Lower lobe of right lung (tissue), 2 donors: ENCODE data around the gene ZNF586. TPM values are rescaled to one million over a fixed set of nuclear protein-coding genes. Genes with fewer than 3 reads are reported as not detected.
A peak's percentile ranks its signal among the peaks of the same experiment; 100 is the strongest.
"Not testable (repeated sequence)": the region's sequence is repeated elsewhere in the genome, so short reads cannot be mapped to it uniquely, and the experiment has no call there.

Experiments
- ATAC-seq, 2 donors: fragments of 200-7000 bp; cut with Tn5 transposase; one replicate each; pipeline ENCODE4 v1.9.1; 2020 to 2022; ENCODE audit warnings: mild to moderate bottlenecking in 2 of 2, moderate library complexity in 2 of 2
- DNase-seq: peaks from one replicate; pipeline ENCODE4 v3.0.0-alpha.2; 2020
- H3K27ac ChIP-seq: fragments of 200-600 bp; one replicate; pipeline ENCODE4 v1.8.0; 2022
- H3K27me3 ChIP-seq: fragments of 200-600 bp; one replicate; pipeline ENCODE4 v1.8.0; 2022; ENCODE audit warnings: low read depth
- H3K36me3 ChIP-seq: fragments of 200-600 bp; one replicate; pipeline ENCODE4 v1.8.0; 2022; ENCODE audit warnings: mild to moderate bottlenecking
- H3K4me1 ChIP-seq: fragments of 200-600 bp; one replicate; pipeline ENCODE4 v1.8.0; 2022
- H3K4me3 ChIP-seq: fragments of 200-600 bp; one replicate; pipeline ENCODE4 v1.8.0; 2022; ENCODE audit warnings: mild to moderate bottlenecking
- H3K9me3 ChIP-seq: fragments of 200-600 bp; one replicate; pipeline ENCODE4 v1.8.0; 2022
- intact Hi-C: fragments of 100-400 bp; cut with DNase I; formaldehyde crosslinking; loops from one replicate; pipeline ENCODE4 v1.11.0; 2022
- long read RNA-seq: library from polyadenylated mRNA; unstranded; transcript quantifications from one replicate; pipeline ENCODE4 v2.0.0, GENCODE V29; 2021
- total RNA-seq: library from RNA; stranded (reverse); fragmentation: NEBNext Ultra II Directional; extraction: Animal tissue kit (Norgen Biotek cat#: 25700); gene quantifications from one replicate; pipeline ENCODE4 v1.2.1, GENCODE V29; 2021
- TF ChIP-seq, protein P1 (sequence below): fragments of 200-600 bp; IDR thresholded peaks from one replicate; pipeline ENCODE4 v1.8.0; 2022; ENCODE audit warnings: antibody characterized with exemption, mild to moderate bottlenecking
- donor health status: DM: no; HTN: yes; CAD: no; lungs with severe emphysema.

The ZNF586 gene
- 21.8 TPM for total RNA-seq
- long read RNA-seq, transcript ZNF586-203 (3 exons, 2,163 nt), result major isoform, 7 of 30 reads
- long read RNA-seq, partial matches to known transcripts, result 0 of 30 reads
- long read RNA-seq, other reads (novel, unspliced or antisense), result 22 of 30 reads

DNA sequence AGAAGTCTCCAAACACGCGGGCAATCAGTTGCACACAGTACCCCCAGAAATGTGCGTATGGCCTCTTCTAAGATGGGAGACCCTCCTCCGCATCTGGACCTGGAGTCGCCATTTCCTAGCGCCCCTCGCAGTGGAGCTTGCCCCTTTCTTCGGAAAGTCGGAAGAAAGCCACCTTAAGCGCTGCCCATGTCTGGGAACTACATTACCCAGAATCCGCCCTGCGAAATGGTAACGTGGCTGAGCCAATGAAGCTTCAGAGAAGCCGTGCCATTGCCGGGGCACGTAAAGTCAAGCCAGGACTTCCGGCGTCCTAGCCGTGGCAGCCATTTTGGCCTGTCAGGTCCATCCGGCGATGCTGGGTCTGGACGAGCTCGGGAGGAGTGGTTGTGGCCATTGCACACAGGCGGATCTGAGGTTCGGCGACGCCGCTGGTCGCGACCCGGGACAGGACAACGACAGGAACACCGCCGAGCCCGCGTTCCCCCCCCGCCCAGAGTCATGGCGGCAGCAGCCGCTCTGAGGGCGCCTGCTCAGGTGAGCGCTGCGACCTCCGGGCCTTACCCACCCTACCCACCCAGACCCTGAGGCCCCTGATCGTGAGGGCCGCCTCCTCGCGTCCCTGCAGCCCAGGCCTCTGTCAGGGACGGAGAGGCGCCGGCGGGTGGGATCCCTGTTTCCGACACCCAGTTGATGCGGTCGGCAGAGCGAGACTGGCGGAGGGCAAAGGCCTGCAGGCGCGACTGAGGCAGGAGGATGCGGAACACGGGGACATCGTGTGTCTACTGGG, at the start of gene ZNF586:
Gene ZNF586, plus strand, starts transcription at position 332 of the 787 bp plus-strand sequence. Its CDS starts 167 bp downstream, at position 499.
- Histone ChIP-seq H3K36me3 (peaks cover 13% of the 10 kb centered on the region), H3K4me1 (peaks cover 23% of the 10 kb centered on the region), H3K9me3 (peaks cover 21% of the 10 kb centered on the region), H3K27me3 (no peaks in the 10 kb centered on the region), H3K4me3 (peak within 1 kb of the TSS; percentile 92), H3K27ac (peak within 1 kb of the TSS; percentile 87)
- peak; percentile 95 for DNase-seq
- ATAC-seq, result peak; percentile 98 to 99
- intact Hi-C loops, result no loop called here
- TF ChIP-seq, protein P1, sequence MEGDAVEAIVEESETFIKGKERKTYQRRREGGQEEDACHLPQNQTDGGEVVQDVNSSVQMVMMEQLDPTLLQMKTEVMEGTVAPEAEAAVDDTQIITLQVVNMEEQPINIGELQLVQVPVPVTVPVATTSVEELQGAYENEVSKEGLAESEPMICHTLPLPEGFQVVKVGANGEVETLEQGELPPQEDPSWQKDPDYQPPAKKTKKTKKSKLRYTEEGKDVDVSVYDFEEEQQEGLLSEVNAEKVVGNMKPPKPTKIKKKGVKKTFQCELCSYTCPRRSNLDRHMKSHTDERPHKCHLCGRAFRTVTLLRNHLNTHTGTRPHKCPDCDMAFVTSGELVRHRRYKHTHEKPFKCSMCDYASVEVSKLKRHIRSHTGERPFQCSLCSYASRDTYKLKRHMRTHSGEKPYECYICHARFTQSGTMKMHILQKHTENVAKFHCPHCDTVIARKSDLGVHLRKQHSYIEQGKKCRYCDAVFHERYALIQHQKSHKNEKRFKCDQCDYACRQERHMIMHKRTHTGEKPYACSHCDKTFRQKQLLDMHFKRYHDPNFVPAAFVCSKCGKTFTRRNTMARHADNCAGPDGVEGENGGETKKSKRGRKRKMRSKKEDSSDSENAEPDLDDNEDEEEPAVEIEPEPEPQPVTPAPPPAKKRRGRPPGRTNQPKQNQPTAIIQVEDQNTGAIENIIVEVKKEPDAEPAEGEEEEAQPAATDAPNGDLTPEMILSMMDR, result no peak

DNA sequence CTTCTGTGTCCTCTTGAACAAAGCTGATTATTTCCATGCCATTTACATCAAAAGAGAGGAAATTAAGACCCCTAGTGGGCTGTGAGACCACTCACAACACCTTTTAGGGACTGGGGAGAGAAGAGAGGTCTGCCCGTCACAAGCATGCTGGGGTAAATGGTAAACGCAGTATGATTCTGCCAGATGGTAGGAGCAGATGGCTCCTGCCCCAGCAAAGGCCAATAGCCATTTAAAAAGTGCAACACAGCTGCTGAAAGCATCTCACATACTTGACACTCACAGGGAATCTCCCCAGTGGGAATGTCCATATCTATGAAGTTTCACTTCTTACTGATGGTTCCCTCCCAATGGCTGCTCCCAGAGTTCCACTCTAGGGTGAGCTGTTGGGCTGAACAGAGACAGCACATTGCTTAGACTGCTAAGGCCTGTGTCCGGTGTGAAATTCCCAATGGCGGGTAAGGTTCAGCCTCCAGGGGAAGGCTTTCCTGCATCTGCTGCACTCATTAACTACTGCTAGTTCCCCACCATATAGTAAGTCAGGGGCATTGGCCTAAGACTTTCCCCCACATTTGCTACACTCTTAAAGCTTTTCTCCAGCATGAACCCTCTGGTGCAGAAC, 49.5 kb upstream of the ZNF586 start:
- H3K9me3 ChIP-seq, result peaks cover 92% of the 10 kb centered on the region
- no peak overlapping the region for H3K4me3 ChIP-seq
- H3K4me1 ChIP-seq, result no peaks in the 10 kb centered on the region
- intact Hi-C loops, result no loop called here
- peaks cover 34% of the 10 kb centered on the region for H3K36me3 ChIP-seq
- no peaks in the 10 kb centered on the region for H3K27me3 ChIP-seq
- DNase-seq (no peak), ATAC-seq (no peak)
- TF ChIP-seq, protein P1, result no peak
- no peak overlapping the region for H3K27ac ChIP-seq

DNA sequence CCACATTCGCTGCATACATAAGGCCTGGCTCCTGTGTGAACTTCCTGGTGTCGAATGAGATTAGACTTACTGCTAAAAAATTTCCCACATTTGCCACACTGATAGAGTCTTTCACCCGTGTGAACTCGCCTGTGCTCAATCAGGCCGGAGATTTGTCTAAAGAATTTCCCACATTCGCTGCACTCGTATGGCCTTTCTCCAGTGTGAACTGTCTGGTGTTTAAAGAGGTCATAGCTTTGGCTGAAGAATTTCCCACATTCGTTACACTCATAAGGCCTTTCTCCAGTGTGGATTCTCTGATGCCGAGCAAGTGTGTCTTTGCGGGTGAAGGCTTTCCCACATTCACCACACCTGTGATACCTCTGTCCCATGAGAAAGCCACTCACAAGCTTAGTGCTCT, 48.6 kb upstream of the ZNF586 start:
- Histone ChIP-seq H3K9me3 (peaks cover 92% of the 10 kb centered on the region), H3K36me3 (peaks cover 34% of the 10 kb centered on the region), H3K4me3 (no peak overlapping the region), H3K4me1 (no peaks in the 10 kb centered on the region), H3K27me3 (no peaks in the 10 kb centered on the region), H3K27ac (no peak overlapping the region)
- no peak for DNase-seq
- ATAC-seq, result no peak
- TF ChIP-seq, protein P1, result no peak
- intact Hi-C loops, result no loop called here

DNA sequence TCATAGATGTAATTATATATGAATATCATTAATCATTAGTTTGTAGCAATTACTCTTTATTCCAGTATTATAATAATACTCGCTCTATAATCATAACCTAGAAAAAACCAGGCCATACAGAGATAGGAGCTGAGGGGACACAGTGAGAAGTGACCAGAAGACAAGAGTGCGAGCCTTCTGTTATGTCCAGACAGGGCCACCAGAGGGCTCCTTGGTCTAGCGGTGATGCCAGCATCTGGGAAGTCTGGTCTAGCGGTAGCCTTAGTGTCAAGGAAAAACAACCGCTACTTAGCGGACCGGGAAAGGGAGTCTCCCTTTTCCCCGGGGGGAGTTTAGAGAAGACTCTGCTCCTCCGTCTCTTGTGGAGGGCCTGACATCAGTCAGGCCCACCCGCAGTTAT, 31.2 kb upstream of the ZNF586 start:
- H3K4me1 ChIP-seq, H3K27me3 ChIP-seq, intact Hi-C loops, H3K4me3 ChIP-seq, H3K27ac ChIP-seq, H3K9me3 ChIP-seq, H3K36me3 ChIP-seq: not testable (repeated sequence)
- TF ChIP-seq, protein P1, result peak; percentile 67
- ATAC-seq (peak; percentile 56 to 66), DNase-seq (peak; percentile 68)

DNA sequence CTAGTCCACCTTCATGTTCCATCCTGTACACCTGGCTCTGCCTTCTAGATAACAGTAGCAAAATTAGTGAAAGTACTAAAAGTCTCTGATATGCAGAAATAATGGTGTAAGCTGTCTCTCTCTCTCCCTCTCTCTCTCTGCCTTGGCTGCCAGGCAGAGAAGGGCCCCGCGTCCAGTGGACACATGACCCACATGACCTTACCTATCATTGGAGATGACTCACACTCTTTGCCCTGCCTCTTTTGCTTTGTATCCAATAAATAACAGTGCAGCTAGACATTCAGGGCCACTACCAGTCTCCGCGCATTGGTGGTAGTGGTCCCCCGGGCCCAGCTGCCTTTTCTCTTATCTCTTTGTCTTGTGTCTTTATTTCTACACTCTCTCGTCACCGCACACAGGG, 30.7 kb upstream of the ZNF586 start:
- H3K27ac ChIP-seq, intact Hi-C loops, H3K27me3 ChIP-seq, H3K36me3 ChIP-seq, H3K9me3 ChIP-seq, DNase-seq, H3K4me1 ChIP-seq, H3K4me3 ChIP-seq, ATAC-seq: not testable (repeated sequence)
